OCI-LY7 (cell line): ENCODE data around the gene SLC66A2.

Source experiments
- EZH2phosphoT487 ChIP-seq: fragments of 200-600 bp; sonication (generic); IDR thresholded peaks from 2 replicates; pipeline ENCODE4 v1.6.1; 2018; ENCODE audit warnings: low read depth, borderline replicate concordance, mild to moderate bottlenecking, mixed run types, antibody characterized with exemption, low read length, moderate library complexity, mixed read lengths
- TF ChIP-seq, protein P1 (sequence below): fragments of 200-600 bp; sonication (generic); conservative IDR thresholded peaks from 2 replicates; pipeline ENCODE4 v1.5.1; 2014; ENCODE audit warnings: mild to moderate bottlenecking, antibody characterized with exemption, low read length, moderate library complexity, mixed read lengths

DNA sequence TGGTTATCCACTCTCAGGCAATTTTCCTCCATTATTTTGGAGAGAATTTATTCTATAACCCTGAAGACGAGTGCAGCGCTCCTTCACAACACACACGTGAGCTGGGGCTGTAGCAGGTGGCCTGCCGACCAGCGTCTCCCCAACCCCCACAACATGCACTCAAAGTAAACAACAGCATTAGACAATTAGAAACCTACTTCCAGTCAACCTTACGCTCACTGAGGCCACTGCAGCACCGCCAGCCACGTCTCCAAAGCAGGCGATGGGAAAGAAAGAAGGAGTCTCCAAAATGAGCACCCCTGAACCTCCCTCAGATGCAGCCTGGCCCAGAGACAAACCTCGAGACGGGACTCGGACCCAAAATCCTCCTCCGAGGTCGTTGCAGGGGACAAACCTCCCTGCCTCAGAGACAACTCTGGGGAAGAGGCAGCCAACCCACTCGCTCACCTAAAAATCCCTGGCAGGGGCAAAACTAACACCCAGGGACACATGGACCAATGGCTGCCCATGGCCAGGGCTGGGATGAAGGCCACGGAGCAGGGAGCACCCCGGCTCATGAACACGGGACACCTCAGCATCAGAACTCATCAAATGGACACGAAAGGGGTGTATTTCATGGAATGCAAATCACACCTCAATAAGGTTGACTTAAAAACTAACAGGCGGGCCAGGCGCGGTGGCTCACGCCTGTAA is 2.6 kb downstream of the SLC66A2 start:
- TF ChIP-seq, protein P1, sequence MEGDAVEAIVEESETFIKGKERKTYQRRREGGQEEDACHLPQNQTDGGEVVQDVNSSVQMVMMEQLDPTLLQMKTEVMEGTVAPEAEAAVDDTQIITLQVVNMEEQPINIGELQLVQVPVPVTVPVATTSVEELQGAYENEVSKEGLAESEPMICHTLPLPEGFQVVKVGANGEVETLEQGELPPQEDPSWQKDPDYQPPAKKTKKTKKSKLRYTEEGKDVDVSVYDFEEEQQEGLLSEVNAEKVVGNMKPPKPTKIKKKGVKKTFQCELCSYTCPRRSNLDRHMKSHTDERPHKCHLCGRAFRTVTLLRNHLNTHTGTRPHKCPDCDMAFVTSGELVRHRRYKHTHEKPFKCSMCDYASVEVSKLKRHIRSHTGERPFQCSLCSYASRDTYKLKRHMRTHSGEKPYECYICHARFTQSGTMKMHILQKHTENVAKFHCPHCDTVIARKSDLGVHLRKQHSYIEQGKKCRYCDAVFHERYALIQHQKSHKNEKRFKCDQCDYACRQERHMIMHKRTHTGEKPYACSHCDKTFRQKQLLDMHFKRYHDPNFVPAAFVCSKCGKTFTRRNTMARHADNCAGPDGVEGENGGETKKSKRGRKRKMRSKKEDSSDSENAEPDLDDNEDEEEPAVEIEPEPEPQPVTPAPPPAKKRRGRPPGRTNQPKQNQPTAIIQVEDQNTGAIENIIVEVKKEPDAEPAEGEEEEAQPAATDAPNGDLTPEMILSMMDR, result no peak
- TF ChIP-seq EZH2phosphoT487, result no peak
